Activated T-cell treated with anti-CD3 and anti-CD28 coated beads, Interleukin-2, amount 50 U/mL, for 24 hours (primary cell): ENCODE data around the gene CELA2A.
"Not testable (repeated sequence)": the region's sequence is repeated elsewhere in the genome, so short reads cannot be mapped to it uniquely, and the experiment has no call there.

Experiments used
- DNase-seq: peaks from one replicate; pipeline ENCODE4 v3.0.0-alpha.2; 2020
- H3K27ac Mint-ChIP-seq: 2 replicates; pipeline ENCODE4 v1.8.0; 2020; ENCODE audit warnings: mild to moderate bottlenecking, mixed read lengths
- H3K27me3 Mint-ChIP-seq: 2 replicates; pipeline ENCODE4 v1.8.0; 2020; ENCODE audit warnings: mixed read lengths
- H3K36me3 Mint-ChIP-seq: 2 replicates; pipeline ENCODE4 v1.8.0; 2020; ENCODE audit warnings: low read depth, mixed read lengths
- H3K4me1 Mint-ChIP-seq: 2 replicates; pipeline ENCODE4 v1.8.0; 2020; ENCODE audit warnings: low read depth, mixed read lengths
- H3K4me3 Mint-ChIP-seq: 2 replicates; pipeline ENCODE4 v1.8.0; 2020; ENCODE audit warnings: mild to moderate bottlenecking, moderate library complexity, mixed read lengths
- H3K9me3 Mint-ChIP-seq: 2 replicates; pipeline ENCODE4 v1.8.0; 2020; ENCODE audit warnings: mixed read lengths

Gene CELA2A

GRCh38 chr1:15463064-15463800, 6.7 kb downstream of the CELA2A start:
- DNase-seq, H3K4me3 Mint-ChIP-seq, H3K27ac Mint-ChIP-seq, H3K27me3 Mint-ChIP-seq, H3K9me3 Mint-ChIP-seq, H3K36me3 Mint-ChIP-seq, H3K4me1 Mint-ChIP-seq: not testable (repeated sequence)

- not testable (repeated sequence) for DNase-seq, H3K36me3 Mint-ChIP-seq, H3K4me3 Mint-ChIP-seq, H3K4me1 Mint-ChIP-seq, H3K27ac Mint-ChIP-seq, H3K27me3 Mint-ChIP-seq, H3K9me3 Mint-ChIP-seq
These were observed 7.4 kb downstream of the CELA2A start for GRCh38 chr1:15463926-15464322.

GRCh38 chr1:15465674-15466073, 9.1 kb downstream of the CELA2A start:
- Mint-ChIP-seq H3K4me3 (no peak overlapping the region), H3K9me3 (no peaks in the 10 kb centered on the region), H3K27me3 (peaks cover 9% of the 10 kb centered on the region), H3K36me3 (no peaks in the 10 kb centered on the region), H3K4me1 (no peaks in the 10 kb centered on the region), H3K27ac (no peak overlapping the region)
- DNase-seq, result no peak

DNA sequence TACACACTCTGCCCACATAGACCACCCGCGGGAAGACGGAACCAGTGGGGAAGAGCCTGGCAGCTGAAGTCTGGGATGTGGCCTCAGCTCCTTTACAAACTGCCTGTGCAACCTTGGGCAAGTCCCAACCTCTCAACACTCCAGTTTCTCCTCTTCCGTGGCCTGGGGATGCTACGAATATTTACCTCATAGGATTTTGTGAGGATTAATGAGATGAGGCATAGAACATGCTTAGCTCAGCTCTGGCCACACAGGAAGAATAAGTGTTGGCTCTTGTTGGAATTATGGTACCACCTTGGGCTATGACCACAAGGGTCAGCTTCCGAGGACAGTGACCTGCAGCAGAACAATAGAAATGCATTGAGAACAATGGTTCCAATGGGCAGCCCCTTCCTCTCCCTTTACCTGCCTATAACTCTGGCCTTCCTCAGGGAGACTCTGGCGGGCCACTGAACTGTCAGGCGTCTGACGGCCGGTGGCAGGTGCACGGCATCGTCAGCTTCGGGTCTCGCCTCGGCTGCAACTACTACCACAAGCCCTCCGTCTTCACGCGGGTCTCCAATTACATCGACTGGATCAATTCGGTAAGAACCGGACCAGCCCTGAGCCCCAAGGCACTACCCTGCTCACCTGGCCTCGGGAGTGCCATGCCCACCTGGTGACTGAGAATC, 10.6 kb downstream of the CELA2A start:
- H3K9me3 Mint-ChIP-seq, DNase-seq, H3K27ac Mint-ChIP-seq, H3K36me3 Mint-ChIP-seq, H3K4me1 Mint-ChIP-seq, H3K4me3 Mint-ChIP-seq, H3K27me3 Mint-ChIP-seq: not testable (repeated sequence)

DNA sequence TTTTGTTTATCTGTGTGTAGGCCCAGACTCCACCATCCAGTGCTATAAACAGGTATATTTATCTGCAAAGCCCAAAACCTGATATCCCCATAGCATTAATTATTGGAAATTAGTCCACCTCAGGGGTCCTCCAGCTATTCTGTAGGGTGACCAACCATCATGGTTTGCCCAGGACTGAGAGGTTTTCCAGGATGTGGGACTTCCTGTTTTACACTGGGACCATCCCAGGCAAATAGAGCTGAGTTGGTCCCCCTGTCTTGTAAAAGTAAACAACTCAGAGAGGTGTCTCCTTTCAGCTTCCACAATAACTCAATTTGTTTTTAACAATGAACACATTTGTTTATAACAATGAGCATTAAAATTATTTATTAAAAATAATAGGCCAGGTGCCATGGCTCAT, 11.6 kb downstream of the CELA2A start:
- no peaks in the 10 kb centered on the region for H3K9me3 Mint-ChIP-seq

GRCh38 chr1:15469361-15469760, 12.8 kb downstream of the CELA2A start:
- DNase-seq, result no peak
- Mint-ChIP-seq H3K36me3 (no peaks in the 10 kb centered on the region), H3K4me1 (no peaks in the 10 kb centered on the region), H3K27ac (no peak overlapping the region), H3K27me3 (peaks cover 6% of the 10 kb centered on the region), H3K9me3 (no peaks in the 10 kb centered on the region), H3K4me3 (no peak overlapping the region)

More for the DNA sequence above, 11.6 kb downstream of the CELA2A start:
- Mint-ChIP-seq H3K27me3 (peaks cover 9% of the 10 kb centered on the region), H3K4me1 (no peaks in the 10 kb centered on the region), H3K27ac (no peak overlapping the region), H3K4me3 (no peak overlapping the region), H3K36me3 (no peaks in the 10 kb centered on the region)
- DNase-seq, result no peak

DNA sequence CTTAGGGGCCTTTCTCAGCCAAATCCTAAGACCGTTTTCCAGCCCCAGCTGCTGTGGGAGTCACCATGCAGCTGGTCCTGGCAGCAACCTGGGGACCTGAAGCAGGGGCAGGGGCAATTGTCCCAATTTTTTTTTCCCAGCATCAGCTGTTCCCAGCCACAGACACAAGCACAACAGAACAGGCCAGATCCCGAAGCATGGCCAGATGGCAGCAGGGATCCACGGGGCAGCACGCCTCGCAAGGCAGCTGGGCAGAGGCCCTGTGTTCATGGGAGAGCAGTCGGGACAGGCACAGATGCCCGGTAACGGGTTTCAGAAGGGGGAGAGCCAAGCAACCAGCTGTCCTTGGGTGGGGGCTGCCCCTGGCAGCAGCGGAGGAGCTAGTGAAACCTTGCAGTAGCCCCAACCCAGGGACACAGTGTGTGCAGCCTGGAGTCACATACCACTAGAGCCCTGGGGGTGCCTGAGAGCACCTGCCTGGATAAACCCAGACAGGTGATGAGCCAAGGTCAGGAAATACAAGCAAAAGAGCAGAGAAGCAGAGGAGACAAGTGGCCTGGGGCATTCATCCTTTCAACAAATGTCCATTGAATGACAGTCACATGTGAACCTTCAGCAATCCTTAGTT, 13.4 kb downstream of the CELA2A start:
- not testable (repeated sequence) for H3K27ac Mint-ChIP-seq, DNase-seq, H3K4me1 Mint-ChIP-seq, H3K36me3 Mint-ChIP-seq, H3K27me3 Mint-ChIP-seq, H3K4me3 Mint-ChIP-seq, H3K9me3 Mint-ChIP-seq

GRCh38 chr1:15471067-15471466, 14.5 kb downstream of the CELA2A start:
- H3K9me3 Mint-ChIP-seq, DNase-seq, H3K4me1 Mint-ChIP-seq, H3K36me3 Mint-ChIP-seq, H3K4me3 Mint-ChIP-seq, H3K27me3 Mint-ChIP-seq, H3K27ac Mint-ChIP-seq: not testable (repeated sequence)

DNA sequence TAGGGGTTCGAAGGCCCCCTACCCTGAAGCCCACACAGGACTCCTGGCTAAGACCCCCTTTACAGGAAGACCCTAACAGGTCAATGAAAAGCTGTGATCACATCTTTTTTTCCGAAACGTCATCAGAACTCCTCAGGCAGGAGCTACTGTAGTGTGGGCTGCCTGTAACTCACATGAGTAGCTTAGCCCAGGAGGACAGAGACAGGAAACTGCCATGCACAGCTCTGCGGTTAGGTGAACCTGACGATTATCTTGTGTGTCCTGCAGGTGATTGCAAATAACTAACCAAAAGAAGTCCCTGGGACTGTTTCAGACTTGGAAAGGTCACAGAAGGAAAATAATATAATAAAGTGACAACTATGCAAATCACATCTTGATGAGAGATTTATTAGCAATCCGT, 15.2 kb downstream of the CELA2A start:
- H3K4me1 Mint-ChIP-seq, result not testable (repeated sequence)

DNA sequence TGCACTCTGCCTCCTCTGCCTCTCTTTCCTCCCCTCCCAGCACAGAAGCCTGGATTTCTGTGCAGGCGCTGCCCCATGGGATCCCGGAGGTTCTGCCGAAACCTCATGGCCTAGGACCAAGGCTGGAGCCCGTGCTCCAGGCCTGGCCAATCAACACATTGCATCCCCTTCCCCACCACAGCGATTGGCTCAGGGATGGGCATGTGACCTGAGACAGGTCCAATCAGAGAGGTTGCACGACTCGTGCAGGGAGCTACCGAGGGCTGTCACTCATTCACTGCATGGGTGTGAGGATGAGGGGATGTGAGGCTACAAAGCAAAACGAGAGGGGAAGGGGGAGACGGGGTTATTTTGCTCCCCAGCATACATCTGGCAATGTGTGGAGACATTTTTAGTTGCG, 16.1 kb downstream of the CELA2A start:
- Mint-ChIP-seq H3K9me3 (no peaks in the 10 kb centered on the region), H3K4me1 (no peaks in the 10 kb centered on the region), H3K36me3 (no peaks in the 10 kb centered on the region), H3K27ac (no peak overlapping the region), H3K4me3 (no peak overlapping the region), H3K27me3 (no peaks in the 10 kb centered on the region)
- DNase-seq, result no peak

More for the DNA sequence above, 15.2 kb downstream of the CELA2A start:
- H3K9me3 Mint-ChIP-seq, H3K27ac Mint-ChIP-seq, H3K4me3 Mint-ChIP-seq, DNase-seq, H3K27me3 Mint-ChIP-seq, H3K36me3 Mint-ChIP-seq: not testable (repeated sequence)

GRCh38 chr1:15475752-15476314, 19.3 kb downstream of the CELA2A start, which contains the start of gene CELA2B:
Gene CELA2B, plus strand, starts transcription at chr1:15476104. Its CDS starts 22 bp downstream, at chr1:15476126.
- H3K9me3 Mint-ChIP-seq, result no peaks in the 10 kb centered on the region
- no peaks in the 10 kb centered on the region for H3K36me3 Mint-ChIP-seq
- no peak for DNase-seq
- H3K27ac Mint-ChIP-seq, result no peak within 1 kb of the TSS
- no peaks in the 10 kb centered on the region for H3K27me3 Mint-ChIP-seq
- no peak within 1 kb of the TSS for H3K4me3 Mint-ChIP-seq
- no peaks in the 10 kb centered on the region for H3K4me1 Mint-ChIP-seq

- Mint-ChIP-seq H3K27me3 (no peaks in the 10 kb centered on the region), H3K27ac (no peak overlapping the region), H3K4me3 (no peak overlapping the region), H3K36me3 (no peaks in the 10 kb centered on the region), H3K4me1 (no peaks in the 10 kb centered on the region), H3K9me3 (no peaks in the 10 kb centered on the region)
- no peak for DNase-seq
These were observed 20.4 kb downstream of the CELA2A start for GRCh38 chr1:15476927-15477326.

DNA sequence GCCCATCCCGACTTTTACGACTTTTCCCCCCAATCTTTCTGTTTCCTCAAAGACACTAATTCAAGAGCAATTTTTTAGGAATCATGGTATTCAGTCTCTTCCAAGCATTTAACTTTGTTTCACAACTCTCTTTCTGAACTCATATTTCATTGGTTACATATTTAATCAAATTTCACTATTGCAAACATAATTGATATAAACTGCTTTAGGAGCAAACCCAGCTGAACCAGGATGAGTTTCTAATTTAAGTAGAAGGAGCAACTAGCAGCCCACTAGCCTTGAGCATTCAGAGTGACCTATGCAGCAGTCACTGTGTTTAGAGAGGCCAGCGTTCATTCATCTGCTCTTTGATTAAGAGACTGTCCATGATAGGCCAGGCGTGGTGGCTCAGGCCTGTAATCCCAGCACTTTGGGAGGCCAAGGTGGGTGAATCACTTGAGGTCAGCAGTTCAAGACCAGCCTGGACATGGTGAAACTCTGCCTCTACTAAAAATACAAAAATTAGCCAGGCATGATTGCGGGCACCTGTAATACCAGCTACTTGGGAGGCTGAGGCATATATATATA, 21.2 kb downstream of the CELA2A start:
- Mint-ChIP-seq H3K36me3 (no peaks in the 10 kb centered on the region), H3K9me3 (no peaks in the 10 kb centered on the region), H3K4me1 (no peaks in the 10 kb centered on the region), H3K27ac (no peak overlapping the region), H3K4me3 (no peak overlapping the region), H3K27me3 (no peaks in the 10 kb centered on the region)
- no peak for DNase-seq

GRCh38 chr1:15479654-15480347, 23.3 kb downstream of the CELA2A start:
- H3K36me3 Mint-ChIP-seq, result no peaks in the 10 kb centered on the region
- no peak overlapping the region for H3K4me3 Mint-ChIP-seq
- no peaks in the 10 kb centered on the region for H3K27me3 Mint-ChIP-seq
- no peak overlapping the region for H3K27ac Mint-ChIP-seq
- H3K4me1 Mint-ChIP-seq, result no peaks in the 10 kb centered on the region
- no peaks in the 10 kb centered on the region for H3K9me3 Mint-ChIP-seq
- no peak for DNase-seq
